ENCODE data around the gene ZNF611. TPM values are rescaled to one million over a fixed set of nuclear protein-coding genes. Genes with fewer than 3 reads are reported as not detected.
"Not testable (repeated sequence)": the region's sequence is repeated elsewhere in the genome, so short reads cannot be mapped to it uniquely, and the experiment has no call there.

ZNF611 gene
- total and polyA plus RNA-seq, 9 of the 15 experiments (the other 6 are each of a cell fraction or from before 2014, with no cell fraction given), result 3.7 to 29.6 (median 12.8) TPM

GRCh38 chr19:52720541-52720940 is 14.3 kb downstream of the ZNF611 start:
- POLR2A ChIA-PET; FAIRE-seq; H3K27ac ChIP-seq (ENCODE audit: extremely low read depth, low read depth, low read length); H2AFZ ChIP-seq (ENCODE audit: low read depth, low read length); H4K20me1 ChIP-seq (replicated peaks; ENCODE audit: control insufficient read depth, insufficient read depth, low read length); BruUV-seq (replicated peaks); in situ Hi-C loops (cut with MboI); H3K4me3 ChIP-seq; H3K9me1 ChIP-seq (ENCODE audit: control insufficient read depth, insufficient read depth, low read length); H3K27me3 ChIP-seq (ENCODE audit: control insufficient read depth in 2 of 2, insufficient read depth in 2 of 2, low read length in 2 of 2); H3K4me2 ChIP-seq (ENCODE audit: insufficient read depth, low read length); DNase-seq (ENCODE audit: extremely low read depth in 1 of 4, low spot score in 3 of 4); H3K9me3 ChIP-seq (replicated peaks; ENCODE audit: control insufficient read depth, insufficient read depth, low read depth, low read length); ATAC-seq; H3K9ac ChIP-seq (ENCODE audit: insufficient read depth in 1 of 2, low read depth in 2 of 2, low read length in 2 of 2); CTCF ChIA-PET (ENCODE audit: low intra/inter-chr PET ratio): not testable (repeated sequence)
- WGBS (ENCODE audit: insufficient coverage, low coverage, missing lambda C conversion rate), result 100% methylated on average over 9 of the region's 21 CpGs
- peaks cover 32% of the 10 kb centered on the region for H3K79me2 ChIP-seq (ENCODE audit: control insufficient read depth, insufficient read depth, low read length)
- peaks cover 24 to 28% of the 10 kb centered on the region in 2 experiments for H3K4me1 ChIP-seq (replicated peaks in 1 of 2; ENCODE audit: control insufficient read depth in 2 of 2, insufficient read depth in 2 of 2, low read length in 2 of 2)
- TF ChIP-seq ZNF263 (CRISPR knock-in tag; IDR thresholded peaks at IDR 0.05; ENCODE audit: borderline replicate concordance), result peak; percentile 35; the same call in 1 of the 2 replicates
- H3K36me3 ChIP-seq (ENCODE audit: control insufficient read depth, insufficient read depth, low read length), result peaks cover 22% of the 10 kb centered on the region
- intact Hi-C loops (cut with micrococcal nuclease), result loop anchor here (10.0 kb wide), 1 partner anchor 116 kb away; no protein-coding TSS in a partner anchor

DNA sequence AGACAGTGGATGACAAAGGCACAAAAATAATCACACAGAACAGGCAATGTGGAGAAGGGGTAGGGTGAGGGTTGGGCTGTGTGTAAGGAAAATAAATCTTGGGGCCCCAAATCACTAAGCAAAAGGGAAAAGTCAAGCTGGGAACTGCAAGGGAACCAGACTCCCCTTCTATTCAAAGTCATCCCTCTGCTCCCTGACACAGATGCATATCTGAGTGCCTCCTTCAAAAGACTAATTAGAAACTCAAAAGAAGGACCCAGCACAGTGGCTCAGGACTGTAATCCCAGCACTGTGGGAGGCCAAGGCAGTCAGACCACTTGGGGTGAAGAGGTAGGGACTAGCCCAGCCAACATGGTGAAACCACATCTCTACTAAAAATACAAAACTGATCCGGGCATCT is 18.3 kb downstream of the ZNF611 start:
- H2AFZ ChIP-seq (ENCODE audit: low read depth, low read length), result no peak overlapping the region
- no peak overlapping the region for H3K4me2 ChIP-seq (ENCODE audit: insufficient read depth, low read length)
- H3K9me1 ChIP-seq (ENCODE audit: control insufficient read depth, insufficient read depth, low read length), result no peaks in the 10 kb centered on the region
- POLR2A ChIA-PET, result no interaction called here
- no TSS peak for BruUV-seq (replicated peaks)
- no peak for TF ChIP-seq ZNF197 (CRISPR knock-in tag; IDR thresholded peaks at IDR 0.05; ENCODE audit: low read depth)
- no peak for TF ChIP-seq SMARCC2 (IDR thresholded peaks at IDR 0.05; ENCODE audit: low read depth)
- TF ChIP-seq RBM14 (IDR thresholded peaks at IDR 0.05; ENCODE audit: borderline replicate concordance, insufficient read depth, low read depth, low read length), result no peak
- H3K4me3 ChIP-seq, result no peak overlapping the region
- CTCF ChIA-PET (ENCODE audit: low intra/inter-chr PET ratio), result no interaction called here
- H3K36me3 ChIP-seq (ENCODE audit: control insufficient read depth, insufficient read depth, low read length), result peaks cover 47% of the 10 kb centered on the region
- no peak for DNase-seq (ENCODE audit: extremely low read depth in 1 of 4, low spot score in 3 of 4)
- H3K9me3 ChIP-seq (replicated peaks; ENCODE audit: control insufficient read depth, insufficient read depth, low read depth, low read length), result peaks cover 2% of the 10 kb centered on the region; the same call in 1 of the 2 replicates
- no peak overlapping the region for H3K9ac ChIP-seq (ENCODE audit: insufficient read depth in 1 of 2, low read depth in 2 of 2, low read length in 2 of 2)
- 89% methylated on average over 1 of the region's 1 CpG for WGBS (ENCODE audit: insufficient coverage, low coverage, missing lambda C conversion rate)
- peaks cover under 1% of the 10 kb centered on the region; the same call in 1 of the 3 replicates for H3K79me2 ChIP-seq (ENCODE audit: control insufficient read depth, insufficient read depth, low read length)
- intact Hi-C loops (cut with micrococcal nuclease), result no loop called here
- no peaks in the 10 kb centered on the region for H3K27me3 ChIP-seq (ENCODE audit: control insufficient read depth in 2 of 2, insufficient read depth in 2 of 2, low read length in 2 of 2)
- H3K4me1 ChIP-seq (replicated peaks in 1 of 2; ENCODE audit: control insufficient read depth in 2 of 2, insufficient read depth in 2 of 2, low read length in 2 of 2), result no peaks in the 10 kb centered on the region; a peak in 1 of 5 replicates
- no peaks in the 10 kb centered on the region for H4K20me1 ChIP-seq (replicated peaks; ENCODE audit: control insufficient read depth, insufficient read depth, low read length)
- in situ Hi-C loops (cut with MboI), result no loop called here
- H3K27ac ChIP-seq (ENCODE audit: extremely low read depth, low read depth, low read length), result no peak overlapping the region
- no peak for FAIRE-seq
- ATAC-seq, result no peak

Measured in K562 (cell line).